Gastroesophageal sphincter (tissue), 3 donors: ENCODE data around the gene PGA4.

ENCODE experiments used
- POLR2A ChIP-seq, 2 donors: fragments of 450-650 bp; IDR thresholded peaks; one replicate each; pipeline ENCODE4 v1.6.1; 2017; ENCODE audit warnings: antibody characterized with exemption in 2 of 2, mild to moderate bottlenecking in 2 of 2, moderate library complexity in 1 of 2
- POLR2AphosphoS5 ChIP-seq: sonication (generic); formaldehyde crosslinking; IDR thresholded peaks from one replicate; pipeline ENCODE4 v1.6.1; 2017; ENCODE audit warnings: antibody characterized with exemption
- TF ChIP-seq, protein P1 (sequence below), 4 experiments: fragments of 200-600 bp in 2 of 4; fragments of 450-650 bp in 2 of 4; sonication (generic) in 1 of 4; IDR thresholded peaks; one replicate each; pipeline ENCODE4 v1.5.1; 2017 to 2019; ENCODE audit warnings: antibody characterized with exemption in 4 of 4, mild to moderate bottlenecking in 2 of 4, moderate library complexity in 2 of 4

GRCh38 chr11:61186504-61186903 is 35.6 kb upstream of the PGA4 start:
- TF ChIP-seq POLR2A (IDR thresholded peaks at IDR 0.05) (no peak), POLR2AphosphoS5 (no peak)
- TF ChIP-seq, protein P1, sequence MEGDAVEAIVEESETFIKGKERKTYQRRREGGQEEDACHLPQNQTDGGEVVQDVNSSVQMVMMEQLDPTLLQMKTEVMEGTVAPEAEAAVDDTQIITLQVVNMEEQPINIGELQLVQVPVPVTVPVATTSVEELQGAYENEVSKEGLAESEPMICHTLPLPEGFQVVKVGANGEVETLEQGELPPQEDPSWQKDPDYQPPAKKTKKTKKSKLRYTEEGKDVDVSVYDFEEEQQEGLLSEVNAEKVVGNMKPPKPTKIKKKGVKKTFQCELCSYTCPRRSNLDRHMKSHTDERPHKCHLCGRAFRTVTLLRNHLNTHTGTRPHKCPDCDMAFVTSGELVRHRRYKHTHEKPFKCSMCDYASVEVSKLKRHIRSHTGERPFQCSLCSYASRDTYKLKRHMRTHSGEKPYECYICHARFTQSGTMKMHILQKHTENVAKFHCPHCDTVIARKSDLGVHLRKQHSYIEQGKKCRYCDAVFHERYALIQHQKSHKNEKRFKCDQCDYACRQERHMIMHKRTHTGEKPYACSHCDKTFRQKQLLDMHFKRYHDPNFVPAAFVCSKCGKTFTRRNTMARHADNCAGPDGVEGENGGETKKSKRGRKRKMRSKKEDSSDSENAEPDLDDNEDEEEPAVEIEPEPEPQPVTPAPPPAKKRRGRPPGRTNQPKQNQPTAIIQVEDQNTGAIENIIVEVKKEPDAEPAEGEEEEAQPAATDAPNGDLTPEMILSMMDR (IDR thresholded peaks at IDR 0.05), result no peak
